Measurements from ENCODE around the gene FMN1.

FMN1 gene

GRCh38 chr15:32908872-32909271 is 285.6 kb downstream of the FMN1 start:
- no peak overlapping the region for H3K4me3 ChIP-seq (ENCODE audit: low read length)
- TF ChIP-seq CTCF (IDR thresholded peaks at IDR 0.05; ENCODE audit: insufficient read depth, low read depth, low read length, missing control alignments), result no peak
- no peak for DNase-seq (ENCODE audit: low read depth)

- DNase-seq (ENCODE audit: low read depth), result no peak
- no peak for TF ChIP-seq CTCF (IDR thresholded peaks at IDR 0.05; ENCODE audit: insufficient read depth, low read depth, low read length, missing control alignments)
- H3K4me3 ChIP-seq (ENCODE audit: low read length), result no peak overlapping the region
These were observed 286.2 kb downstream of the FMN1 start for GRCh38 chr15:32908135-32908801.

- DNase-seq (ENCODE audit: low read depth), result no peak
- no peak overlapping the region for H3K4me3 ChIP-seq (ENCODE audit: low read length)
- no peak for TF ChIP-seq CTCF (IDR thresholded peaks at IDR 0.05; ENCODE audit: insufficient read depth, low read depth, low read length, missing control alignments)
These were observed 289.0 kb downstream of the FMN1 start for GRCh38 chr15:32905481-32905880.

- no peak for TF ChIP-seq CTCF (IDR thresholded peaks at IDR 0.05; ENCODE audit: insufficient read depth, low read depth, low read length, missing control alignments)
- no peak for DNase-seq (ENCODE audit: low read depth)
- no peak overlapping the region for H3K4me3 ChIP-seq (ENCODE audit: low read length)
These were observed 290.1 kb downstream of the FMN1 start for GRCh38 chr15:32904448-32904847.

GRCh38 chr15:32903591-32904290 is 290.8 kb downstream of the FMN1 start:
- no peak overlapping the region for H3K4me3 ChIP-seq (ENCODE audit: low read length)
- no peak for DNase-seq (ENCODE audit: low read depth)
- TF ChIP-seq CTCF (IDR thresholded peaks at IDR 0.05; ENCODE audit: insufficient read depth, low read depth, low read length, missing control alignments), result no peak

GRCh38 chr15:32901995-32902394 is 292.5 kb downstream of the FMN1 start:
- no peak for DNase-seq (ENCODE audit: low read depth)
- TF ChIP-seq CTCF (IDR thresholded peaks at IDR 0.05; ENCODE audit: insufficient read depth, low read depth, low read length, missing control alignments), result no peak
- H3K4me3 ChIP-seq (ENCODE audit: low read length), result no peak overlapping the region

GRCh38 chr15:32901192-32901591 is 293.3 kb downstream of the FMN1 start:
- DNase-seq (ENCODE audit: low read depth), result no peak
- no peak overlapping the region for H3K4me3 ChIP-seq (ENCODE audit: low read length)
- no peak for TF ChIP-seq CTCF (IDR thresholded peaks at IDR 0.05; ENCODE audit: insufficient read depth, low read depth, low read length, missing control alignments)

Measured in epithelial cell of esophagus (primary cell).